Activated CD4-positive, CD25-positive, alpha-beta regulatory T cell (primary cell): ENCODE data around the gene DENND1C.

Experiments used
- DNase-seq, 4 experiments: peaks; one replicate each; lab custom pipeline; 2025; lab: John Stamatoyannopoulos, UW

The DENND1C gene

DNA sequence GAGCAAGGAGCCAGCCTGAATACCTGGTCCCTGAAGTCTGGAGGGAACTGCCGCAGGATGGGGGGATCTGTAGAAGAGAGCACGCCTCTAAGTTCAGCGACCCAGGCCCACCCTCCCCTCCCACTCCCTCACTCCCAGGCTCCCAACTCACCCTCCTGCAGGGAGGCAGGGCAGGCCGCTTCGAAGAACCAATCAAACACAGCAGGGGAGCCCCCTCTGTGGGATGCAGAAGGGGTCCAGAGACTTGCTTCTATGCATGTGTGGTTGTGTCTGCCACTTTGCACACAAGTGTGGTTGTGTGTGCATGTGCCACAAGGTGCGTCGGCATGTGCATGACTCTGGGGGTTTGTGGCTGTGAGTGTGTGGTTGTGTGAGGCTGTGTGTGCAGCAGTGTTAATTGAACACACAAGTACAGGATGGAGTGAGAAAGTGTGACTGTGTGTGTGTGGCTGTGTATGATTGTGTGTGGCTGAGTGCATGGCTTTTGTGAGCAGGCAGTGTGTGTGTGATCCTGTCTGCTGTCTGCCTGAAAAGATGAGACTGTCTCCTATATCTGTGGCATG lies 1.7 kb downstream of the DENND1C start:
- DNase-seq, result no peak

DNA sequence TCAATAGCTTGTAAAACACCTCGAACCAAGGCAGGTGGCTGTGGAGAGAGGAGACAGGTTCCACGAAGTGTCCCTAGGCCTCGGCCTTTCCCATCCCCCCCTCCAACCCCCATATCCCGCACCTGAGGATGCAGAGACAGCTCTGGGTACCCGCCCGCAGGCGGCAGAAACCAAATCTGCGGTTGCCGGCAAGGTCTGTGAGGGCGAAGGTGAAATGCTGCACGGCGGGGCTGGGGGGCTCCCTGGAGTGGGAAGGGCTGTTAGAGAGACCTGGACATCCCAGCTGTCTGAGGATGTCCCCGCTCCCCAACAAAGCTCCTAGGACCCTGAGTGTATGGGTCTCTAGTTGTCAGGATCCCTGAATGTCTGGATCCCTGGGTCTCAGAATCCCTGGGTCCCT lies 2.8 kb downstream of the DENND1C start:
- no peak for DNase-seq

- DNase-seq, result no peak
Observed at GRCh38 chr19:6476896-6477431, 4.6 kb downstream of the DENND1C start.

DNA sequence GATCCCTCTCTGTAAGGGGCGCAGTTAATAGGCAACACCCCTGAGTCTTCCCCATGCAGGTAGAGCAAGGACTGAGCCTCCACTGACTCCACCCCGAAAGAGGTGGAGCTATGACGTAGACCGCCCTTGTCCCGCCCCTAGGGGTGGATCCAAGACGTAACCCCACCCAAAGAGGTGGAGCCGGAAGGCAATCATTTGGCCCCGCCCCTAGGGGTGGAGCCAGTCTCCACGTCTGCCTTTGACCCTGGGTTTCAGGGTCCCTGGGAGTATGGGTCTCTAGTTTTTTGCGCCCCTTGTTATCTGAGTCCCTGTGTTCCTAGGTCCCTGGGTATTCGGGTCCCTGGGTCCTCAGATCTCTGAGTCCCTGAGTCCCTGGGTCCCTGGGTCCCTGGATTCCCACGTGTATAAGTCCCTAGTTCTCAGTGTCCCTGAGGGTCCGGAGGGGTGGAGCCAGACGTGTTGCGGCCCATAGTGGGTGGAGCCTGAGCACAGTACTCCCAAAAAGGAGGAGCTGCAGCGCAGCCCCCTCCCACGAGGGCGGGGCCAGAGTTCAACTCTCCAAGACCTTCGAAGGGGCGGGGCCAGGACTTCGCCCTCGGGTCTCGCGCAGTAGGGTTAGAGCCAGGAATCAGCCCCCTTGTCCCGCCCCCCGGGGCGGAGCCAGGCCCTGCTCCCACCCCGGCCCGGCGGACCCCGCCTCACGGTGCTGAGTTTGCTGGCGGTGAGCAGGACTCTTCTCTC lies 5.3 kb downstream of the DENND1C start:
- DNase-seq, result peak; percentile 15 to 52 (median 18)

- no peak for DNase-seq
Observed at GRCh38 chr19:6475321-6476108, 6.1 kb downstream of the DENND1C start.

- DNase-seq, result no peak
Observed at GRCh38 chr19:6473647-6474046, 7.9 kb downstream of the DENND1C start.

- no peak for DNase-seq
Observed at GRCh38 chr19:6472713-6473112, 8.9 kb downstream of the DENND1C start.

- no peak for DNase-seq
Observed at GRCh38 chr19:6471076-6471475, 10.5 kb downstream of the DENND1C start.

DNA sequence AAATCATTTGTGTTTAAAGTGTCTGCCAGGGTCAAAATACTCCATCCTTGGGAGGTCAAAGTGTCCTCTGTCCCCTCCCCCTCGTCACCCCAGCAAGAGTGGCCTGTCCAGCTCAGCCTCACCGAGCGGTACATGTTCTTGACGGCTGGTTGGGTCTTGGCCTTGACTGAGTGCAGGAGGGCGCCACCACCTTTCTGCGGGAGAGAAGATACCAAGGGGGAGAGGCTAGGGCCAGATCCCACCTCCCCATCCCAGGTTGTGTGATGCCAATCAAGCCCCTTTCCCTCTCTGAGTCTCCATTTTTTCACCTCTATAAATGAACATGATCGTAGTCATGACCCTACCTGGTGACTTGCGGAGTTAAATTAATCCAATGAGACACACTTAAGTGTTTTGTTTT lies 11.4 kb downstream of the DENND1C start:
- DNase-seq, result no peak

GRCh38 chr19:6467384-6467783 lies 14.2 kb downstream of the DENND1C start:
- no peak for DNase-seq

GRCh38 chr19:6466526-6467248 lies 14.9 kb downstream of the DENND1C start:
- no peak for DNase-seq

- DNase-seq, result no peak
Observed at GRCh38 chr19:6465663-6466062, 15.9 kb downstream of the DENND1C start.

DNA sequence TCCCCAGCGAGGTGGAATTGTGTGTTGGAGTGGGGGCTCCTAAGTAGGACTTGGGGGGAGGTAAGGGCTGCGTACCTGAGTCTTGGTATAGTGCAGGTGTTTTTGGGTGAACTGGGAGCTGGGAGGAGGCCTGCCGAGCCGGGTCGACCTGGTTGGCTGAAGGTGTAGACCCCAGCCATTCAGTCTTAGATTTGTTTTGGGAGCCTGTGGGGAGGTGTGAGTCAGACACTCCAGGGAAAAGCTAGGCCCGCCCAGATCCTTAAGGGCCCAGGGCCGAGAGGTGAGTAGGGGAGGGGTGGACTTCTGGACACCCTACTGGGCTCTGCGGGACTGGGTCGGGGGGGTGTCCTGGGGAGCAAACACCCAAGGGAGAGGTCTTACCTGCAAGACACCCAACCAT lies 16.6 kb downstream of the DENND1C start:
- DNase-seq, result no peak

DNA sequence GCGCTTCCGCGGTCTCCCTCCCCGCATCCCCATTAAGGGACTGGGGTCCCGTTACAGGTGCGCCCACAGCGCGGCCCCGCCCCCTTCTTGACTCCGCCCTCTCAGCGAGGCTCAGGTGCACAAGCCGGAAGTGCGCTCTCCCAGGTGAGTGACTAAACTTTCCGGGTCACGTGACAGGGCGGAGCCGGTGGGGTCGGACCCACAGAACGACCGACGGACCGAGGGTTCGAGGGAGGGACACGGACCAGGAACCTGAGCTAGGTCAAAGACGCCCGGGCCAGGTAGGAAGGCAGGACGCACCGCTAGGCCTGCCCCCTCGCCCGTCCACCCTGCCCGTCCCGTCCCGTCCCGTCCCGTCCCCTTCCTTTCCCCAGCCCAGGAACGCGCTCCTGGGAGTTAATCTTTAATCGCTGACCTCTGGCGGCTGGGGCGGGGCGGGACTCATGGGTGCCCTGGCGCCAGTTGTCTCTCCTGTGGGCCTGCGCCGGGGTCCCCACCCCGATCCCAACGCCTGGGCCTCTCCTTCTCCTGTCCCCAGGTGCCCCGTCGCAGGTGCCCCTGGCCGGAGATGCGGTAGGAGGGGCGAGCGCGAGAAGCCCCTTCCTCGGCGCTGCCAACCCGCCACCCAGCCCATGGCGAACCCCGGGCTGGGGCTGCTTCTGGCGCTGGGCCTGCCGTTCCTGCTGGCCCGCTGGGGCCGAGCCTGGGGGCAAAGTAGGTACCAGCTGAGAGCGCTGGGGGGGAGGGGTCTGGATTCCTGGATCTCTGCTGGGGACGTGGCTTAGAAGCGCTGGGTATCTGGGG lies 17.3 kb downstream of the DENND1C start, which contains the start of gene CRB3:
TSS of gene CRB3 (plus strand) at position 202 of the 804 bp plus-strand sequence. CDS start at position 633, 431 bp downstream.
- peak in 3 of 4 experiments; percentile 5 to 40 (median 31) for DNase-seq

GRCh38 chr19:6460099-6460884 lies 21.3 kb downstream of the DENND1C start:
- peak; percentile 91 to 95 (median 92) for DNase-seq

- DNase-seq, result peak in 3 of 4 experiments; percentile 25 to 41 (median 34)
Observed at GRCh38 chr19:6459262-6460098, 22.1 kb downstream of the DENND1C start, which contains the start of gene SLC25A23. TSS of gene SLC25A23 (minus strand) at chr19:6459792. CDS start at chr19:6459628, 164 bp downstream.

GRCh38 chr19:6458695-6459261 lies 22.8 kb downstream of the DENND1C start:
- DNase-seq, result no peak

DNA sequence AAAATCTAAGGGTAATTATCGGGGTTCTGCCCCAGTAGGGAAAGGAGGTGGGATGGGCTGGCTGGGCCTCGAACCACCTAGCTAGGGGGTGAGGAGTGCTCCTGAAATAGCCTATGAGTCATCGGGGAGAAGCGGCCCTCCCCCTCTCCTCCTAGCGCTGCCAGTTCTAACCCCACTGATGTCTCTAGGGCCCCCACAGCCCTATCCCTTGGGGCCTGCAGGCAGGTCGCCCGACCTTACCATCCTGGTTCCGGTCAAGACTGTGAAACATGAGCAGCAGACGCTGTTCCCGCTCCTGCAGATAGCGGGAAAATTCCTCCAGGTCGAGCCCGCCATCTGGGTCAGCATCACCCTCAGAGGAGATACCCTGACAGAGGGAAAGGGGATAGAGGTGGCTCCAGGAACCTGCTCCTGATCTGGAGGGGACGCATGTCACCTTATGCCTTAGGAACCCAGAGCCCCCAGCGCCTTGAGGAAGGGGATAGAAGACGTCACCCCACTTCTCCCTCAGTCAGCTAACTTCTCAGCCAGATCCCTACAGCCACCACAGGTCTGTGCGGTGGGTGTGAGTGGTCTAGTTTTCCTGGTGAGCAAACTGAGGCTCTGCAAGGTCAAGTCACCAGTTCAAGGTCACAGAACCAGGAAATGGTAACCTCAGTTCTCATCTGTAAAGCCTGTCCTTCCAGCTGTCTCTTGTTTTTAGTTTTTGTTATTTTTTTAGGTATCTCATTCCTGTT lies 23.5 kb downstream of the DENND1C start:
- DNase-seq, result no peak
